OCI-LY3 (cell line): ENCODE results near the gene NTNG1.

ENCODE experiments used
- H2AFZ ChIP-seq: fragments of 200-600, 300-600 bp; shearing (Covaris generic); 2 replicates; pipeline ENCODE4 v1.6.0; 2014; ENCODE audit warnings: antibody characterized with exemption, low read depth, low read length
- H3K27ac ChIP-seq: fragments of 200-600, 300-600 bp; sonication (generic); 2 replicates; pipeline ENCODE4 v1.5.1; 2014; ENCODE audit warnings: mild to moderate bottlenecking, low read length, moderate library complexity, mixed read lengths
- H3K27me3 ChIP-seq: fragments of 200-600, 300-600 bp; sonication (generic); 2 replicates; pipeline ENCODE4 v1.6.1; 2014; ENCODE audit warnings: low read depth, low read length, mixed read lengths
- H3K36me3 ChIP-seq: fragments of 200-600, 300-600 bp; sonication (generic); replicated peaks from 2 replicates; pipeline ENCODE3; 2014; ENCODE audit warnings: low read depth, low read length, mixed read lengths
- H3K4me1 ChIP-seq: fragments of 300-600, 200-600 bp; sonication (generic); 2 replicates; pipeline ENCODE4 v1.6.1; 2014; ENCODE audit warnings: low read length, mixed read lengths
- H3K4me2 ChIP-seq: fragments of 200-600, 300-600 bp; sonication (generic); 2 replicates; pipeline ENCODE4 v1.6.1; 2014; ENCODE audit warnings: low read length, mixed read lengths
- H3K4me3 ChIP-seq: fragments of 300-600, 200-600 bp; sonication (generic); 2 replicates; pipeline ENCODE4 v1.5.1; 2014; ENCODE audit warnings: antibody characterized with exemption, mild to moderate bottlenecking, low read length, moderate library complexity
- H3K79me2 ChIP-seq: fragments of 300-600, 200-600 bp; shearing (Covaris generic); 2 replicates; pipeline ENCODE4 v1.6.1; 2014; ENCODE audit warnings: mild to moderate bottlenecking, low read length, mixed read lengths
- H3K9ac ChIP-seq: fragments of 300-600, 200-600 bp; shearing (Covaris generic); 2 replicates; pipeline ENCODE4 v1.6.0; 2014; ENCODE audit warnings: mild to moderate bottlenecking, low read length, moderate library complexity
- H3K9me3 ChIP-seq: fragments of 200-600, 300-600 bp; shearing (Covaris generic); 2 replicates; pipeline ENCODE4 v1.6.1; 2014; ENCODE audit warnings: low read length, mixed read lengths; ENCODE audit not compliant: insufficient read depth
- H4K20me1 ChIP-seq: fragments of 200-600, 300-600 bp; sonication (generic); 2 replicates; pipeline ENCODE4 v1.6.1; 2016; ENCODE audit warnings: low read length, mixed read lengths; ENCODE audit not compliant: insufficient read depth
- CTCF ChIP-seq: fragments of 200-600, 300-600 bp; sonication (generic); IDR thresholded peaks from 2 replicates; pipeline ENCODE4 v1.5.1; 2014; ENCODE audit warnings: antibody characterized with exemption, low read length, low read depth
- EZH2phosphoT487 ChIP-seq: fragments of 200-600 bp; shearing (Covaris generic); IDR thresholded peaks from 2 replicates; pipeline ENCODE4 v1.6.1; 2018; ENCODE audit warnings: antibody characterized with exemption, mixed run types, low read depth

Gene NTNG1

GRCh38 chr1:107442551-107442950, 301.7 kb downstream of the NTNG1 start:
- no peaks in the 10 kb centered on the region for H3K9me3 ChIP-seq

GRCh38 chr1:107443027-107443426, 302.2 kb downstream of the NTNG1 start:
- Histone ChIP-seq H3K4me2 (peak overlapping the region; percentile 46), H3K36me3 (no peaks in the 10 kb centered on the region), H2AFZ (no peak overlapping the region), H3K27ac (no peak overlapping the region), H3K9me3 (no peaks in the 10 kb centered on the region), H3K79me2 (no peaks in the 10 kb centered on the region), H3K4me3 (peak overlapping the region; percentile 21; the same call in 1 of the 2 replicates), H4K20me1 (no peaks in the 10 kb centered on the region), H3K4me1 (peaks cover 18% of the 10 kb centered on the region), H3K9ac (no peak overlapping the region; the same call in 1 of the 2 replicates), H3K27me3 (no peaks in the 10 kb centered on the region)
- TF ChIP-seq CTCF (no peak), EZH2phosphoT487 (no peak)

More at GRCh38 chr1:107442551-107442950, 301.7 kb downstream of the NTNG1 start:
- Histone ChIP-seq H3K4me3 (peak overlapping the region; percentile 21; the same call in 1 of the 2 replicates), H4K20me1 (no peaks in the 10 kb centered on the region), H3K4me1 (peaks cover 18% of the 10 kb centered on the region), H3K4me2 (peak overlapping the region; percentile 46), H3K36me3 (no peaks in the 10 kb centered on the region), H2AFZ (no peak overlapping the region), H3K27ac (no peak overlapping the region), H3K9ac (no peak overlapping the region; the same call in 1 of the 2 replicates), H3K79me2 (no peaks in the 10 kb centered on the region), H3K27me3 (no peaks in the 10 kb centered on the region)
- TF ChIP-seq CTCF, result no peak
- no peak for TF ChIP-seq EZH2phosphoT487

DNA sequence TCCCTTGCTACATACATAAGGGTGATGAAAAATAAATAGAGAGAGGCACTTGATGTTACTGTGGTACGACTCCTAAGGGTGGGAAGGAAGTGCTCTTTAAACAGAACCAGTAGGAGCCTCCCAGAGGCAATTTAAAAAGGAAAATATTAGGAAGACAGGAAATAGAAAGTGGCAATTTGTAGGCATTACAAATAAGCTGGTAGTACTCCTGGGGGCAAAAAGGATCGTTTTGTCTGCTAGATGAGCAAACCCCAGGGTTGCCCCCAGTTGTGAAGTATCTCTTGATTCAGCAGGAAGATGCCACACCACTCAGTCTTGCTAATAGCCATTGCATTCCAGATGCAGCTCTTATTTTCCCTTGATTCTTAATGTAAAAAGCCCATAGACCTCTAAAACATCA, 303.0 kb downstream of the NTNG1 start:
- H3K4me2 ChIP-seq, result no peak overlapping the region
- peaks cover 19% of the 10 kb centered on the region for H3K4me1 ChIP-seq
- no peaks in the 10 kb centered on the region for H3K9me3 ChIP-seq
- no peak overlapping the region for H3K9ac ChIP-seq
- TF ChIP-seq CTCF, result no peak
- no peak for TF ChIP-seq EZH2phosphoT487
- no peaks in the 10 kb centered on the region for H4K20me1 ChIP-seq
- no peaks in the 10 kb centered on the region for H3K27me3 ChIP-seq
- no peaks in the 10 kb centered on the region for H3K36me3 ChIP-seq
- no peak overlapping the region for H2AFZ ChIP-seq
- no peak overlapping the region for H3K27ac ChIP-seq
- no peaks in the 10 kb centered on the region for H3K79me2 ChIP-seq
- H3K4me3 ChIP-seq, result no peak overlapping the region

GRCh38 chr1:107444302-107444701, 303.5 kb downstream of the NTNG1 start:
- Histone ChIP-seq H4K20me1 (no peaks in the 10 kb centered on the region), H2AFZ (no peak overlapping the region)
- TF ChIP-seq EZH2phosphoT487 (no peak), CTCF (no peak)

More at GRCh38 chr1:107444302-107444701, 303.5 kb downstream of the NTNG1 start:
- Histone ChIP-seq H3K9ac (no peak overlapping the region), H3K27ac (no peak overlapping the region), H3K4me1 (peaks cover 23% of the 10 kb centered on the region), H3K79me2 (no peaks in the 10 kb centered on the region), H3K4me3 (no peak overlapping the region), H3K36me3 (no peaks in the 10 kb centered on the region), H3K4me2 (no peak overlapping the region), H3K27me3 (no peaks in the 10 kb centered on the region), H3K9me3 (no peaks in the 10 kb centered on the region)
